Measurements from ENCODE around the gene FN3KRP. TPM values are rescaled to one million over a fixed set of nuclear protein-coding genes. Genes with fewer than 3 reads are reported as not detected.

The FN3KRP gene
- total and polyA plus RNA-seq, 2 of the 13 experiments (the other 11 are each of a cell fraction or from before 2014, with no cell fraction given): 22.4 to 28.2 TPM

DNA sequence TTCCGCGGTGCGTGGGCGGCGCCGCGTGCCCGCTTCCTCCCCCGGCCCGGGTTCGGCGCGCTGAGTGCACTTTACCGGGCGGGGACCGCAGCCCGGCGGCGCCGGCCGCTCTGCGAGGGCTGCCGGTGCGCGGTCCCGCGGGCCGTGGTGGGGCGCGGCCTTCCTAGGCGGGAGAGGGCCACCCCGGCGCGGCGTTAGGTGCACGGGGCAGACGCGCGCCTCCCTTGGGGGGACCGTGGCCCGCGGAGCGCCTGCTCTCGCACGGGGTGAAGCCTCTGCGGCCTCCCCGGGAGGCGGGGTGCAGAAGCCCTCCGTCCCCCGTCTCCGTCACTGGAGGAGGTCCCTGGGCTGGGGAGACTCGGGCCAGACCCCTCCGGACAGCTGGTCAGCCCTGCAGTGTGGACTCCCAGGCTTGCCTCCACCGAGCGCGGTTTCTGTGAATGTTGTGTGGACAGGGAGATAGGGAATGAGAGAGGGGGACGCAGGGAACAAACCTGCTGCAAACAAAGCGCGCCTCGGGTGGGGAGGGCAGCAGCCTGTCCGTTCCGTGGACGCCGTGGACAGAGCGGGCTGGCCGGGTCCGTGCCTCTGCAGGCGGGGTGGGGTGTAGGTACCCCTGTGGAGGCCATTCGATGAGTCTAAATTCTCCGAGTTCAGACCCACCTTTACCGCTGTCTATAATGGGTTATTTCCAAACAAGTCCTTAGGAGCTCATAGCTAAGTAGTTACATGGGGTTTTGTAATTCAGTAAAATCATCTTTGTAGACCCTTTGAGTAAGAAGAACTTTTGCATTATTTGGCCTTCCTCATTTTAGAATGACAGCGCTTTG, 36.1 kb downstream of the FN3KRP start (continued):
- TF ChIP-seq, protein P1, sequence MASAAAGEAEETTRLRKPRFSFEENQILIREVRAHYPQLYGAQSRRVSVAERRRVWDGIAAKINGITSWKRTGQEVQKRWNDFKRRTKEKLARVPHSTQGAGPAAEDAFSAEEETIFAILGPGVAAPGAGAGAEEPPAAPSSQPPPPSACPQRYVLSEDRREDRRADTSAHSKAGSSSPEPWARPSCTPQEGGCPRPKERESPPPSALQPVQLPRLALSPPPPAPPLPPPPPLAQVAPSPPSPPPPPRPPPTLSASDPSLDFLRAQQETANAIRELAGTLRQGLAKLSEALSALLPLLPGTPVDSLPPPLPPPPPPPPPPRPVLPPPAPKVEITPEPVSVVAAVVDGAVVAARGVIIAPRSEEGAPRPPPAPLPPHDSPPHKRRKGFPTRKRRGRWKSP (CRISPR knock-in tag; IDR thresholded peaks at IDR 0.05): no peak
- TF ChIP-seq BHLHE40 (IDR thresholded peaks at IDR 0.05; ENCODE audit: low read length) (no peak), SAP130 (CRISPR knock-in tag; IDR thresholded peaks at IDR 0.05; ENCODE audit: low read depth) (0 out of 2 replicates have a peak, but pooled peaks have one; percentile 21), ZNF136 (CRISPR knock-in tag; IDR thresholded peaks at IDR 0.05; ENCODE audit: low read depth) (no peak), ZNF891 (CRISPR knock-in tag; IDR thresholded peaks at IDR 0.05) (peak; percentile 39; the same call in 1 of the 2 replicates), ZBTB49 (CRISPR knock-in tag; IDR thresholded peaks at IDR 0.05; ENCODE audit: borderline replicate concordance) (no peak), ZNF367 (CRISPR knock-in tag; IDR thresholded peaks at IDR 0.05; ENCODE audit: borderline replicate concordance) (no peak), GABPB1 (CRISPR knock-in tag; IDR thresholded peaks at IDR 0.05) (0 out of 2 replicates have a peak, but pooled peaks have one; percentile 33), ZNF775 (CRISPR knock-in tag; IDR thresholded peaks at IDR 0.05; ENCODE audit: borderline replicate concordance) (no peak), MBNL3 (CRISPR knock-in tag; conservative IDR thresholded peaks at IDR 0.05) (no peak), GATA4 (IDR thresholded peaks at IDR 0.05; ENCODE audit: borderline replicate concordance, low read depth) (no peak), ZNF547 (CRISPR knock-in tag; IDR thresholded peaks at IDR 0.05) (no peak), ZNF605 (CRISPR knock-in tag; IDR thresholded peaks at IDR 0.05) (no peak), KLF16 (CRISPR knock-in tag; IDR thresholded peaks at IDR 0.05) (0 out of 4 replicates have a peak, but pooled peaks of 1 of the 2 experiments have one; percentile 32), STAG1 (CRISPR knock-in tag; IDR thresholded peaks at IDR 0.05) (0 out of 2 replicates have a peak, but pooled peaks have one; percentile 1), ZSCAN21 (CRISPR knock-in tag; IDR thresholded peaks at IDR 0.05; ENCODE audit: borderline replicate concordance) (no peak), ATF6 (CRISPR knock-in tag; conservative IDR thresholded peaks at IDR 0.05) (no peak), SMC3 (IDR thresholded peaks at IDR 0.05; ENCODE audit: low read length) (no peak)
- TF ChIP-seq, protein P2, sequence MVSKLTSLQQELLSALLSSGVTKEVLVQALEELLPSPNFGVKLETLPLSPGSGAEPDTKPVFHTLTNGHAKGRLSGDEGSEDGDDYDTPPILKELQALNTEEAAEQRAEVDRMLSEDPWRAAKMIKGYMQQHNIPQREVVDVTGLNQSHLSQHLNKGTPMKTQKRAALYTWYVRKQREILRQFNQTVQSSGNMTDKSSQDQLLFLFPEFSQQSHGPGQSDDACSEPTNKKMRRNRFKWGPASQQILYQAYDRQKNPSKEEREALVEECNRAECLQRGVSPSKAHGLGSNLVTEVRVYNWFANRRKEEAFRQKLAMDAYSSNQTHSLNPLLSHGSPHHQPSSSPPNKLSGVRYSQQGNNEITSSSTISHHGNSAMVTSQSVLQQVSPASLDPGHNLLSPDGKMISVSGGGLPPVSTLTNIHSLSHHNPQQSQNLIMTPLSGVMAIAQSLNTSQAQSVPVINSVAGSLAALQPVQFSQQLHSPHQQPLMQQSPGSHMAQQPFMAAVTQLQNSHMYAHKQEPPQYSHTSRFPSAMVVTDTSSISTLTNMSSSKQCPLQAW (CRISPR knock-in tag; IDR thresholded peaks at IDR 0.05): no peak
- TF ChIP-seq, protein P3, sequence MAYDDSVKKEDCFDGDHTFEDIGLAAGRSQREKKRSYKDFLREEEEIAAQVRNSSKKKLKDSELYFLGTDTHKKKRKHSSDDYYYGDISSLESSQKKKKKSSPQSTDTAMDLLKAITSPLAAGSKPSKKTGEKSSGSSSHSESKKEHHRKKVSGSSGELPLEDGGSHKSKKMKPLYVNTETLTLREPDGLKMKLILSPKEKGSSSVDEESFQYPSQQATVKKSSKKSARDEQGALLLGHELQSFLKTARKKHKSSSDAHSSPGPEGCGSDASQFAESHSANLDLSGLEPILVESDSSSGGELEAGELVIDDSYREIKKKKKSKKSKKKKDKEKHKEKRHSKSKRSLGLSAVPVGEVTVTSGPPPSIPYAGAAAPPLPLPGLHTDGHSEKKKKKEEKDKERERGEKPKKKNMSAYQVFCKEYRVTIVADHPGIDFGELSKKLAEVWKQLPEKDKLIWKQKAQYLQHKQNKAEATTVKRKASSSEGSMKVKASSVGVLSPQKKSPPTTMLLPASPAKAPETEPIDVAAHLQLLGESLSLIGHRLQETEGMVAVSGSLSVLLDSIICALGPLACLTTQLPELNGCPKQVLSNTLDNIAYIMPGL (CRISPR knock-in tag; IDR thresholded peaks at IDR 0.05; ENCODE audit: borderline replicate concordance in 1 of 2, low read depth in 1 of 2): no peak
